CD4-positive, CD25-positive, alpha-beta regulatory T cell (primary cell): ENCODE measurements around the gene ISYNA1. TPM values are rescaled to one million over a fixed set of nuclear protein-coding genes. Genes with fewer than 3 reads are reported as not detected.

Experiments
- ATAC-seq, 2 donors: fragments of 150-1000 bp; cut with Tn5 transposase; one replicate each; pipeline ENCODE4 v1.10.0; 2021; ENCODE audit warnings: low read depth in 2 of 2, moderate number of reproducible peaks in 2 of 2, moderate library complexity in 1 of 2
- DNase-seq, 3 donors: peaks; one replicate each; pipeline versions ENCODE4 v3.0.0 to v3.0.0-alpha.2; 2012 to 2022; ENCODE audit warnings: mixed read lengths in 1 of 3
- H3K27ac ChIP-seq: one replicate; pipeline ENCODE4 v1.7.0; 2013; ENCODE audit warnings: mild to moderate bottlenecking, low read length; ENCODE audit not compliant: insufficient read depth, poor library complexity, severe bottlenecking
- H3K27me3 ChIP-seq: one replicate; pipeline ENCODE4 v1.7.0; 2013; ENCODE audit warnings: low read length; ENCODE audit not compliant: control insufficient read depth, insufficient read depth
- H3K36me3 ChIP-seq: one replicate; pipeline ENCODE4 v1.7.0; 2013; ENCODE audit warnings: mild to moderate bottlenecking, low read length, moderate library complexity; ENCODE audit not compliant: control insufficient read depth, insufficient read depth
- H3K4me1 ChIP-seq: 2 replicates; pipeline ENCODE4 v1.7.0; 2013; ENCODE audit warnings: mild to moderate bottlenecking, low read length; ENCODE audit not compliant: insufficient read depth, control insufficient read depth, poor library complexity, severe bottlenecking
- H3K4me3 ChIP-seq: one replicate; pipeline ENCODE4 v1.7.0; 2013; ENCODE audit warnings: low read depth, mild to moderate bottlenecking, low read length, moderate library complexity
- H3K9me3 ChIP-seq, 2 experiments: 1 replicate in 1 of 2; 2 replicates in 1 of 2; pipeline ENCODE4 v1.7.0; 2013; ENCODE audit warnings: low read length in 2 of 2, mild to moderate bottlenecking in 1 of 2, moderate library complexity in 1 of 2; ENCODE audit not compliant: control insufficient read depth in 2 of 2
- H3K27ac Mint-ChIP-seq, 3 donors: one replicate each; pipeline ENCODE4 v1.8.0; 2020 to 2022; ENCODE audit warnings: mild to moderate bottlenecking in 3 of 3, mixed read lengths in 3 of 3, moderate library complexity in 2 of 3
- H3K27me3 Mint-ChIP-seq: one replicate; pipeline ENCODE4 v1.8.0; 2022; ENCODE audit warnings: mild to moderate bottlenecking, mixed read lengths
- H3K36me3 Mint-ChIP-seq: one replicate; pipeline ENCODE4 v1.8.0; 2020; ENCODE audit warnings: mixed read lengths
- H3K4me1 Mint-ChIP-seq, 4 donors: one replicate each; pipeline ENCODE4 v1.8.0; 2020 to 2022; ENCODE audit warnings: mixed read lengths in 4 of 4, mild to moderate bottlenecking in 1 of 4
- H3K4me3 Mint-ChIP-seq, 4 donors: one replicate each; pipeline ENCODE4 v1.8.0; 2020 to 2022; ENCODE audit warnings: mild to moderate bottlenecking in 4 of 4, mixed read lengths in 4 of 4, moderate library complexity in 3 of 4
- H3K9me3 Mint-ChIP-seq, 7 donors: one replicate each; pipeline ENCODE4 v1.8.0; 2020 to 2022; ENCODE audit warnings: mixed read lengths in 7 of 7, mild to moderate bottlenecking in 3 of 7, moderate library complexity in 2 of 7
- polyA plus RNA-seq, 4 donors: library from polyadenylated mRNA; unstranded; fragments of 300-500 nt; fragmentation: Illumina TruSeq; gene quantifications; one replicate each; pipeline ENCODE4 v1.2.3, GENCODE V29; 2021
- total RNA-seq: library from RNA; stranded (reverse); gene quantifications from one replicate; pipeline ENCODE4 v1.2.3, GENCODE V29; 2022

ISYNA1 gene
- total and polyA plus RNA-seq, 5 donors from 2014 or later: 11.3 to 26.2 (median 23.7) TPM

- H3K27me3 ChIP-seq: peaks cover 4% of the 10 kb centered on the region
- no peak overlapping the region for H3K4me3 Mint-ChIP-seq
- DNase-seq (no peak), ATAC-seq (no peak)
- no peaks in the 10 kb centered on the region for H3K36me3 ChIP-seq
- no peaks in the 10 kb centered on the region for H3K9me3 ChIP-seq
- H3K27ac Mint-ChIP-seq: no peak overlapping the region
- peaks cover 8% of the 10 kb centered on the region for H3K4me1 ChIP-seq
- no peaks in the 10 kb centered on the region for H3K9me3 Mint-ChIP-seq
- no peaks in the 10 kb centered on the region for H3K36me3 Mint-ChIP-seq
- peaks cover 0 to 10% (median 2%) of the 10 kb centered on the region in 4 donors for H3K4me1 Mint-ChIP-seq
- H3K27me3 Mint-ChIP-seq: peaks cover 68% of the 10 kb centered on the region
- H3K27ac ChIP-seq: no peak overlapping the region
- no peak overlapping the region for H3K4me3 ChIP-seq
Observed at GRCh38 chr19:18393836-18394235, 44.1 kb downstream of the ISYNA1 start.

DNA sequence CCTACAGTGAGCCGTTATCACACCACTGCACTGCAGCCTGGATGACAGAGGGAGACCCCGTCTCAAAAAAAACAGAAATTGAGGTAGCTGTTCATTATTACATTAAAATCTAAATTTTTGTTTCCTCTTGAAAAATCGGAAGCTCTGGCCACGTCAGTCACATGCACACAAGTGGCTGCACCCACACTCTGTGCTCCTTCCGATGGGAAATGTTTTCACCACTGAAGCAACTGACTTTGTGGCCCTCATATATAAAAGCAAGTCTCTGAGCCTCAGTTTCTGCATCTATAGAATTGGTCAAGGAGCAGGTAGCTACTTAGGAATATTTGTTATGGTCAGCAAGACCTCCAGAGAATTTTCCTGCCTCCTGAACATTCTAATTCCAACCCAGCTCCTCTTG is 45.0 kb downstream of the ISYNA1 start:
- no peak overlapping the region for H3K27ac Mint-ChIP-seq
- peaks cover 17% of the 10 kb centered on the region for H3K4me1 ChIP-seq

GRCh38 chr19:18392417-18392816 is 45.5 kb downstream of the ISYNA1 start:
- H3K27me3 Mint-ChIP-seq: peaks cover 68% of the 10 kb centered on the region
- DNase-seq: no peak

More for the DNA sequence above, 45.0 kb downstream of the ISYNA1 start:
- H3K36me3 Mint-ChIP-seq: no peaks in the 10 kb centered on the region
- H3K27me3 Mint-ChIP-seq: peaks cover 68% of the 10 kb centered on the region
- ATAC-seq (no peak), DNase-seq (no peak)
- no peaks in the 10 kb centered on the region for H3K9me3 Mint-ChIP-seq
- Histone ChIP-seq H3K9me3 (no peaks in the 10 kb centered on the region), H3K27ac (no peak overlapping the region), H3K27me3 (peaks cover 3% of the 10 kb centered on the region), H3K36me3 (no peaks in the 10 kb centered on the region), H3K4me3 (no peak overlapping the region)
- H3K4me3 Mint-ChIP-seq: no peak overlapping the region
- H3K4me1 Mint-ChIP-seq: peaks cover 0 to 15% (median 2%) of the 10 kb centered on the region in 4 donors

GRCh38 chr19:18391509-18392075 is 46.3 kb downstream of the ISYNA1 start:
- no peak overlapping the region for H3K4me3 Mint-ChIP-seq
- Histone ChIP-seq H3K4me3 (no peak overlapping the region), H3K27ac (no peak overlapping the region), H3K4me1 (peaks cover 11% of the 10 kb centered on the region), H3K27me3 (peaks cover 6% of the 10 kb centered on the region), H3K36me3 (no peaks in the 10 kb centered on the region), H3K9me3 (no peaks in the 10 kb centered on the region)
- no peak overlapping the region for H3K27ac Mint-ChIP-seq
- H3K9me3 Mint-ChIP-seq: no peaks in the 10 kb centered on the region
- DNase-seq: no peak
- ATAC-seq: no peak
- H3K4me1 Mint-ChIP-seq: peaks cover 0 to 14% (median 6%) of the 10 kb centered on the region in 4 donors
- H3K27me3 Mint-ChIP-seq: peaks cover 71% of the 10 kb centered on the region
- H3K36me3 Mint-ChIP-seq: no peaks in the 10 kb centered on the region

More at GRCh38 chr19:18392417-18392816, 45.5 kb downstream of the ISYNA1 start:
- Histone ChIP-seq H3K9me3 (no peaks in the 10 kb centered on the region), H3K36me3 (no peaks in the 10 kb centered on the region), H3K4me3 (no peak overlapping the region), H3K27ac (no peak overlapping the region), H3K27me3 (peaks cover 1% of the 10 kb centered on the region), H3K4me1 (peaks cover 16% of the 10 kb centered on the region)
- Mint-ChIP-seq H3K4me3 (no peak overlapping the region), H3K9me3 (no peaks in the 10 kb centered on the region), H3K27ac (no peak overlapping the region), H3K36me3 (no peaks in the 10 kb centered on the region), H3K4me1 (peaks cover 0 to 15% (median 6%) of the 10 kb centered on the region in 4 donors)
- ATAC-seq: no peak

- Histone ChIP-seq H3K9me3 (no peaks in the 10 kb centered on the region), H3K36me3 (no peaks in the 10 kb centered on the region), H3K4me1 (peaks cover 11% of the 10 kb centered on the region), H3K27me3 (peaks cover 10% of the 10 kb centered on the region), H3K4me3 (no peak overlapping the region), H3K27ac (no peak overlapping the region)
- Mint-ChIP-seq H3K4me1 (peaks cover 0 to 14% (median 6%) of the 10 kb centered on the region in 4 donors), H3K4me3 (peak overlapping the region in 3 of 4 donors; percentile 6 to 42 (median 15)), H3K36me3 (no peaks in the 10 kb centered on the region), H3K9me3 (no peaks in the 10 kb centered on the region), H3K27ac (no peak overlapping the region), H3K27me3 (peaks cover 79% of the 10 kb centered on the region)
- no peak for ATAC-seq
- DNase-seq: no peak
Observed at GRCh38 chr19:18390065-18390907, 47.6 kb downstream of the ISYNA1 start.

- H3K36me3 Mint-ChIP-seq: no peaks in the 10 kb centered on the region
- H3K27me3 ChIP-seq: peaks cover 11% of the 10 kb centered on the region
- H3K9me3 ChIP-seq: no peaks in the 10 kb centered on the region
- peaks cover 11% of the 10 kb centered on the region for H3K4me1 ChIP-seq
- no peak overlapping the region for H3K27ac Mint-ChIP-seq
- no peak overlapping the region for H3K27ac ChIP-seq
- ATAC-seq: no peak
- peaks cover 74% of the 10 kb centered on the region for H3K27me3 Mint-ChIP-seq
- peak overlapping the region in 3 of 4 donors; percentile 11 to 56 (median 42) for H3K4me3 Mint-ChIP-seq
- DNase-seq: no peak
- peaks cover 0 to 14% (median 6%) of the 10 kb centered on the region in 4 donors for H3K4me1 Mint-ChIP-seq
- no peaks in the 10 kb centered on the region for H3K36me3 ChIP-seq
- no peaks in the 10 kb centered on the region for H3K9me3 Mint-ChIP-seq
- no peak overlapping the region for H3K4me3 ChIP-seq
Observed at GRCh38 chr19:18389726-18390064, 48.2 kb downstream of the ISYNA1 start.

- DNase-seq (no peak), ATAC-seq (no peak)
- no peak overlapping the region for H3K27ac ChIP-seq
- H3K36me3 ChIP-seq: no peaks in the 10 kb centered on the region
- Mint-ChIP-seq H3K27me3 (peaks cover 74% of the 10 kb centered on the region), H3K4me1 (peaks cover 0 to 14% (median 6%) of the 10 kb centered on the region in 4 donors), H3K36me3 (no peaks in the 10 kb centered on the region), H3K27ac (no peak overlapping the region), H3K4me3 (peak overlapping the region in 3 of 4 donors; percentile 11 to 83 (median 56)), H3K9me3 (no peaks in the 10 kb centered on the region)
- peaks cover 11% of the 10 kb centered on the region for H3K27me3 ChIP-seq
- no peak overlapping the region for H3K4me3 ChIP-seq
- H3K4me1 ChIP-seq: peaks cover 11% of the 10 kb centered on the region
- no peaks in the 10 kb centered on the region for H3K9me3 ChIP-seq
Observed at GRCh38 chr19:18388960-18389725, 48.8 kb downstream of the ISYNA1 start.
